ENCODE measurements around the gene KLHL29. TPM values are rescaled to one million over a fixed set of nuclear protein-coding genes. Genes with fewer than 3 reads are reported as not detected.

KLHL29 gene
- total and polyA plus RNA-seq, 2 donors (not counting 1 experiment from before 2014, with no cell fraction given), result 1.3 to 3.4 TPM

DNA sequence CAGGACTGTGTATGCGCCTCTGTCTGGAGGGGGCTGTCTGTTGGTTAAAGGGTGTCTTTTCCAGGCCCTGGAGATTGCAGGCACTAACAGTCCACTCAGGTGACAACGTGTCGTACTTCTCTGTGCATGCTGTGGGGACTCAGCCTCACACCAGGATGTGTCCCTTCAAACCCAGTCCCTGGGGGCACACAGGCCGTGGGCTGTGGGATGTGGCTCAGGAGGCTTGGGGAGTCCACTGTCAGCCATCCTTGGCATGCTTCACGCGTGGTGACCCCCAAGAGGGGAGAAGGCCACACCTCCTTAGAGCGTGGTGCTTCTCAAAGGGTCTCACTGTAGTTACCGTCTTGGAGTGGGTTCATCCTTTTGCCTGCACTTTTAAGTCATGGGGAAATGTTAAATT, 127.8 kb downstream of the KLHL29 start:
- H4K20me1 ChIP-seq (ENCODE audit: control insufficient read depth, insufficient read depth, low read length, poor library complexity, severe bottlenecking), result no peaks in the 10 kb centered on the region
- H3K4me3 ChIP-seq (ENCODE audit: control extremely low read depth in 1 of 5, extremely low read depth in 1 of 5, insufficient read depth in 1 of 5, low read depth in 2 of 5, low read length in 4 of 5), result no peak overlapping the region
- no peak overlapping the region for H3K27ac Mint-ChIP-seq
- TF ChIP-seq, protein P1, sequence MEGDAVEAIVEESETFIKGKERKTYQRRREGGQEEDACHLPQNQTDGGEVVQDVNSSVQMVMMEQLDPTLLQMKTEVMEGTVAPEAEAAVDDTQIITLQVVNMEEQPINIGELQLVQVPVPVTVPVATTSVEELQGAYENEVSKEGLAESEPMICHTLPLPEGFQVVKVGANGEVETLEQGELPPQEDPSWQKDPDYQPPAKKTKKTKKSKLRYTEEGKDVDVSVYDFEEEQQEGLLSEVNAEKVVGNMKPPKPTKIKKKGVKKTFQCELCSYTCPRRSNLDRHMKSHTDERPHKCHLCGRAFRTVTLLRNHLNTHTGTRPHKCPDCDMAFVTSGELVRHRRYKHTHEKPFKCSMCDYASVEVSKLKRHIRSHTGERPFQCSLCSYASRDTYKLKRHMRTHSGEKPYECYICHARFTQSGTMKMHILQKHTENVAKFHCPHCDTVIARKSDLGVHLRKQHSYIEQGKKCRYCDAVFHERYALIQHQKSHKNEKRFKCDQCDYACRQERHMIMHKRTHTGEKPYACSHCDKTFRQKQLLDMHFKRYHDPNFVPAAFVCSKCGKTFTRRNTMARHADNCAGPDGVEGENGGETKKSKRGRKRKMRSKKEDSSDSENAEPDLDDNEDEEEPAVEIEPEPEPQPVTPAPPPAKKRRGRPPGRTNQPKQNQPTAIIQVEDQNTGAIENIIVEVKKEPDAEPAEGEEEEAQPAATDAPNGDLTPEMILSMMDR (IDR thresholded peaks at IDR 0.05), result no peak
- no peak for TF ChIP-seq EZH2 (IDR thresholded peaks at IDR 0.05; ENCODE audit: borderline replicate concordance, insufficient read depth, low read depth, low read length, poor library complexity, severe bottlenecking)
- H3K27ac ChIP-seq (ENCODE audit: low read length in 2 of 2), result no peak overlapping the region
- CTCF ChIA-PET, result no interaction called here
- no peak overlapping the region for H2AFZ ChIP-seq (ENCODE audit: insufficient read depth, low read depth, low read length, poor library complexity, severe bottlenecking)
- H3K36me3 ChIP-seq (replicated peaks in 1 of 2; ENCODE audit: control extremely low read depth in 1 of 2, control insufficient read depth in 1 of 2, extremely low read depth in 1 of 2, insufficient read depth in 2 of 2, low read length in 1 of 2), result no peaks in the 10 kb centered on the region
- H3K9me3 ChIP-seq (ENCODE audit: control extremely low read depth in 1 of 3, control insufficient read depth in 2 of 3, insufficient read depth in 1 of 3, low read length in 2 of 3), result no peaks in the 10 kb centered on the region
- no peaks in the 10 kb centered on the region for H3K4me1 ChIP-seq (ENCODE audit: control insufficient read depth in 2 of 2, insufficient read depth in 2 of 2, low read length in 2 of 2)
- ATAC-seq (ENCODE audit: low read depth) (no peak), DNase-seq (no peak)
- no peaks in the 10 kb centered on the region for H3K4me1 Mint-ChIP-seq
- no peaks in the 10 kb centered on the region for H3K9me3 Mint-ChIP-seq (ENCODE audit: insufficient read depth)
- intact Hi-C loops (cut with micrococcal nuclease), result no loop called here
- POLR2A ChIA-PET, result no interaction called here
- no peak overlapping the region for H3K4me3 Mint-ChIP-seq
- no peak overlapping the region for H3K4me2 ChIP-seq (replicated peaks; ENCODE audit: low read depth, low read length, poor library complexity, severe bottlenecking)
- H3K79me2 ChIP-seq (ENCODE audit: control insufficient read depth, insufficient read depth, low read length), result no peaks in the 10 kb centered on the region
- no peak overlapping the region for H3K9ac ChIP-seq (ENCODE audit: low read length)
- H3K27me3 ChIP-seq (replicated peaks in 1 of 4; ENCODE audit: control extremely low read depth in 1 of 4, control insufficient read depth in 3 of 4, insufficient read depth in 4 of 4, low read length in 3 of 4), result peaks cover 0 to 2% (median 0%) of the 10 kb centered on the region in 4 experiments
- WGBS (ENCODE audit: insufficient coverage), result 87% methylated on average over 8 of the region's 8 CpGs
- peaks cover 5% of the 10 kb centered on the region for H3K27me3 Mint-ChIP-seq

DNA sequence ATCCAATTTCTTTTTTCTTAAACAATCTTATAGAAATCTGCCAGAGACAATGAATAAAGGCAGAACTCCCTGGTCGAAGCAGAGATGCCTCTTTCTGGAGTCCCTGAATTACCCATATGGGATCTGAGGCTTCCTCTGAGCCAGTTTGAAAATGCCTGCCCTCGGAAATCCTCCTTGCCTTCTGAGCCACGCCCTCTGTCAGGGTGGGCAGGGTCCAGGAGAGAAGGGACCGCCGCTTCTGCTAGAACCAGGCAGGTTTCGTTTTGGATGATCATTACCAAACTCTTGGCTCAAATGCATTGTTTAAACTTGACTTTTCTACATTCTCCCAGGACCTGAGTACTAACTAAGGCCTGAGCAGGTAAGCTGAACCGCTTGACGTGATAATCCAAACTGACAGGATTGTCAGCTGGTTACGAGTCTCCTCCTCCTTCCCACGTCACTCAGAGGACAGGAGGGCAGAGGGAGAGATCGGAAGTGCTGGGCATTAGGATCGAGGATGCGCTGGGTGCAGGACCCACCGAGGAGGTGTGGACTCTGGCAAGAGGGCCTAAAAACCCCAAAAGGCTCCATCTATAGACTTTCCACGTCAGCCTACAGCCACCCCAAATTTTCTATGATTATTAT, 128.4 kb downstream of the KLHL29 start:
- Mint-ChIP-seq H3K4me1 (no peaks in the 10 kb centered on the region), H3K27me3 (peaks cover 5% of the 10 kb centered on the region), H3K4me3 (no peak overlapping the region), H3K27ac (no peak overlapping the region), H3K9me3 (ENCODE audit: insufficient read depth) (no peaks in the 10 kb centered on the region)
- H3K4me3 ChIP-seq (ENCODE audit: control extremely low read depth in 1 of 5, extremely low read depth in 1 of 5, insufficient read depth in 1 of 5, low read depth in 2 of 5, low read length in 4 of 5), result no peak overlapping the region
- no peaks in the 10 kb centered on the region for H3K9me3 ChIP-seq (ENCODE audit: control extremely low read depth in 1 of 3, control insufficient read depth in 2 of 3, insufficient read depth in 1 of 3, low read length in 2 of 3)
- ATAC-seq (ENCODE audit: low read depth) (no peak), DNase-seq (no peak)
- H2AFZ ChIP-seq (ENCODE audit: insufficient read depth, low read depth, low read length, poor library complexity, severe bottlenecking), result no peak overlapping the region
- no peak for TF ChIP-seq EZH2 (IDR thresholded peaks at IDR 0.05; ENCODE audit: borderline replicate concordance, insufficient read depth, low read depth, low read length, poor library complexity, severe bottlenecking)
- TF ChIP-seq, protein P1 (IDR thresholded peaks at IDR 0.05), result no peak
- CTCF ChIA-PET, result no interaction called here
- H3K36me3 ChIP-seq (replicated peaks in 1 of 2; ENCODE audit: control extremely low read depth in 1 of 2, control insufficient read depth in 1 of 2, extremely low read depth in 1 of 2, insufficient read depth in 2 of 2, low read length in 1 of 2), result no peaks in the 10 kb centered on the region
- intact Hi-C loops (cut with micrococcal nuclease), result no loop called here
- H3K9ac ChIP-seq (ENCODE audit: low read length), result no peak overlapping the region
- no peaks in the 10 kb centered on the region for H3K4me1 ChIP-seq (ENCODE audit: control insufficient read depth in 2 of 2, insufficient read depth in 2 of 2, low read length in 2 of 2)
- 89% methylated on average over 5 of the region's 15 CpGs for WGBS (ENCODE audit: insufficient coverage)
- H3K79me2 ChIP-seq (ENCODE audit: control insufficient read depth, insufficient read depth, low read length), result no peaks in the 10 kb centered on the region
- no peak overlapping the region for H3K27ac ChIP-seq (ENCODE audit: low read length in 2 of 2)
- H4K20me1 ChIP-seq (ENCODE audit: control insufficient read depth, insufficient read depth, low read length, poor library complexity, severe bottlenecking), result no peaks in the 10 kb centered on the region
- H3K4me2 ChIP-seq (replicated peaks; ENCODE audit: low read depth, low read length, poor library complexity, severe bottlenecking), result no peak overlapping the region
- POLR2A ChIA-PET, result no interaction called here
- peaks cover 0 to 2% (median 0%) of the 10 kb centered on the region in 4 experiments for H3K27me3 ChIP-seq (replicated peaks in 1 of 4; ENCODE audit: control extremely low read depth in 1 of 4, control insufficient read depth in 3 of 4, insufficient read depth in 4 of 4, low read length in 3 of 4)

All from B cell (primary cell).